Neural cell (in vitro differentiated cells): ENCODE measurements around the gene ABHD13. TPM values are rescaled to one million over a fixed set of nuclear protein-coding genes. Genes with fewer than 3 reads are reported as not detected.

Source experiments
- H2AFZ ChIP-seq: fragments of 200-600, 300-800 bp; sonication (generic), shearing (Covaris generic); 2 replicates; pipeline ENCODE4 v1.6.0; 2014; ENCODE audit warnings: low read depth, mild to moderate bottlenecking, antibody characterized with exemption, low read length, moderate library complexity
- H3F3A ChIP-seq: fragments of 200-600 bp; shearing (Covaris generic); 2 replicates; pipeline ENCODE4 v1.6.1; 2016; ENCODE audit warnings: mild to moderate bottlenecking, moderate library complexity, mixed read lengths, antibody characterized with exemption, low read length; ENCODE audit not compliant: insufficient read depth, poor library complexity, severe bottlenecking
- H3K27ac ChIP-seq: fragments of 200-600, 300-800 bp; sonication (generic), shearing (Covaris generic); 2 replicates; pipeline ENCODE4 v1.5.1; 2014; ENCODE audit warnings: mild to moderate bottlenecking, low read length, moderate library complexity
- H3K27me3 ChIP-seq: fragments of 300-800, 200-600 bp; sonication (generic), shearing (Covaris generic); 2 replicates; pipeline ENCODE4 v1.6.0; 2014; ENCODE audit warnings: mild to moderate bottlenecking, low read depth, low read length, moderate library complexity; ENCODE audit not compliant: insufficient read depth
- H3K36me3 ChIP-seq: fragments of 300-800, 200-600 bp; sonication (generic), shearing (Covaris generic); 2 replicates; pipeline ENCODE4 v1.5.1; 2014; ENCODE audit warnings: mild to moderate bottlenecking, antibody characterized with exemption, low read length, moderate library complexity; ENCODE audit not compliant: insufficient read depth
- H3K4me2 ChIP-seq: fragments of 300-800, 200-600 bp; sonication (generic), shearing (Covaris generic); 2 replicates; pipeline ENCODE4 v1.6.0; 2014; ENCODE audit warnings: mild to moderate bottlenecking, low read length
- H3K4me3 ChIP-seq: fragments of 300-800, 200-600 bp; sonication (generic), shearing (Covaris generic); 2 replicates; pipeline ENCODE4 v1.5.1; 2014; ENCODE audit warnings: mild to moderate bottlenecking, low read length, moderate library complexity
- H3K79me2 ChIP-seq: fragments of 200-600 bp; shearing (Covaris generic); replicated peaks from 2 replicates; pipeline ENCODE4 v1.6.0; 2014; ENCODE audit warnings: mild to moderate bottlenecking, low read length, moderate library complexity; ENCODE audit not compliant: insufficient read depth
- H3K9ac ChIP-seq: fragments of 300-800, 200-600 bp; sonication (generic), shearing (Covaris generic); 2 replicates; pipeline ENCODE4 v1.6.1; 2016; ENCODE audit warnings: mild to moderate bottlenecking, low read length, mixed read lengths
- H3K9me2 ChIP-seq: fragments of 200-600 bp; shearing (Covaris generic); 2 replicates; pipeline ENCODE4 v1.6.1; 2016; ENCODE audit warnings: mild to moderate bottlenecking, low read length, mixed read lengths; ENCODE audit not compliant: insufficient read depth
- H3K9me3 ChIP-seq: fragments of 200-600, 300-800 bp; sonication (generic), shearing (Covaris generic); 2 replicates; pipeline ENCODE4 v1.6.1; 2016; ENCODE audit warnings: mild to moderate bottlenecking, mixed run types, low read length, moderate library complexity, mixed read lengths
- H4K20me1 ChIP-seq: fragments of 200-600 bp; shearing (Covaris generic); 2 replicates; pipeline ENCODE4 v1.6.1; 2016; ENCODE audit warnings: mild to moderate bottlenecking, mixed run types; ENCODE audit not compliant: insufficient read depth
- EP300 ChIP-seq: fragments of 450-650 bp; conservative IDR thresholded peaks from 2 replicates; pipeline ENCODE4 v1.6.1; 2014; ENCODE audit warnings: antibody characterized with exemption, mild to moderate bottlenecking, moderate library complexity; ENCODE audit not compliant: poor library complexity, severe bottlenecking
- EZH2 ChIP-seq: fragments of 200-600, 300-800 bp; shearing (Covaris generic), sonication (generic); IDR thresholded peaks from 2 replicates; pipeline ENCODE4 v1.6.1; 2014; ENCODE audit warnings: antibody characterized with exemption, low read length, borderline replicate concordance, mild to moderate bottlenecking; ENCODE audit not compliant: insufficient read depth, poor library complexity, severe bottlenecking
- MXI1 ChIP-seq: fragments of 450-650 bp; conservative IDR thresholded peaks from 2 replicates; pipeline ENCODE4 v1.6.1; 2014; ENCODE audit warnings: antibody characterized with exemption, mild to moderate bottlenecking; ENCODE audit not compliant: poor library complexity, severe bottlenecking
- POLR2AphosphoS5 ChIP-seq: IDR thresholded peaks from 2 replicates; pipeline ENCODE4 v1.6.1; 2012
- RAD21 ChIP-seq: fragments of 450-650 bp; conservative IDR thresholded peaks from 2 replicates; pipeline ENCODE4 v1.6.1; 2014; ENCODE audit warnings: antibody characterized with exemption, mild to moderate bottlenecking, moderate library complexity
- SMC3 ChIP-seq: fragments of 450-650 bp; conservative IDR thresholded peaks from 2 replicates; pipeline ENCODE4 v1.6.1; 2014; ENCODE audit warnings: antibody characterized with exemption, mild to moderate bottlenecking, moderate library complexity; ENCODE audit not compliant: poor library complexity
- polyA plus RNA-seq: library from polyadenylated mRNA; depleted of rRNA; stranded (reverse); fragments of >200 nt; gene quantifications from 2 replicates; pipeline ENCODE4 v1.2.3, GENCODE V29; 2014
- TF ChIP-seq, protein P1 (sequence below): fragments of 450-650 bp; IDR thresholded peaks from 2 replicates; pipeline ENCODE4 v1.5.1; 2014; ENCODE audit warnings: antibody characterized with exemption, mild to moderate bottlenecking, moderate library complexity; ENCODE audit not compliant: poor library complexity, severe bottlenecking
- TF ChIP-seq, protein P2 (sequence below): IDR thresholded peaks from 2 replicates; pipeline ENCODE4 v1.6.1; 2012; ENCODE audit warnings: borderline replicate concordance

Gene ABHD13
- polyA plus RNA-seq, 1 donor from 2014 or later: 14.4 TPM

DNA sequence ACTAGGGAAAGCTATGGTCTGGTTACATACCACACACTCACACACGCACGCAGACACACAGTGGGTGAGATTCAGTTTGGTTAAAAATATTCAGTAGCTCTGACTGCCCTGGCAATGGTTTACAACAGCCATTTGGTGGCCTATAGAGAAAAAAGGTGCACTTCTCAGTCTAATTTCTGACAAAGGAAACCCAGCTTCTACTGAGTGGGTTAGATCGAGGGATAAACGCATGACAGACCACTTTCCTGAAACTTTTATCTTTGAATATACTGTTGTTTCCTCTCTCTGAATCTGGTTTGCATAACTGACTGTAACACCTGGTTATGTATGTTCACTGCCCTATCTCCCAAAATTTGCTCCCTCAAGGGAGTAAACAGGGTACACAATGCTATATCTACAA, 5.3 kb upstream of the ABHD13 start:
- Histone ChIP-seq H4K20me1 (no peaks in the 10 kb centered on the region), H3K9me2 (no peaks in the 10 kb centered on the region), H3K4me2 (peak overlapping the region; percentile 92), H3F3A (no peaks in the 10 kb centered on the region), H3K36me3 (peaks cover 19% of the 10 kb centered on the region), H3K9ac (no peak overlapping the region), H3K79me2 (peaks cover 23% of the 10 kb centered on the region), H3K27ac (no peak overlapping the region), H2AFZ (no peak overlapping the region), H3K27me3 (no peaks in the 10 kb centered on the region), H3K4me3 (peak overlapping the region; percentile 71), H3K9me3 (no peaks in the 10 kb centered on the region)
- TF ChIP-seq MXI1: no peak
- TF ChIP-seq, protein P1, sequence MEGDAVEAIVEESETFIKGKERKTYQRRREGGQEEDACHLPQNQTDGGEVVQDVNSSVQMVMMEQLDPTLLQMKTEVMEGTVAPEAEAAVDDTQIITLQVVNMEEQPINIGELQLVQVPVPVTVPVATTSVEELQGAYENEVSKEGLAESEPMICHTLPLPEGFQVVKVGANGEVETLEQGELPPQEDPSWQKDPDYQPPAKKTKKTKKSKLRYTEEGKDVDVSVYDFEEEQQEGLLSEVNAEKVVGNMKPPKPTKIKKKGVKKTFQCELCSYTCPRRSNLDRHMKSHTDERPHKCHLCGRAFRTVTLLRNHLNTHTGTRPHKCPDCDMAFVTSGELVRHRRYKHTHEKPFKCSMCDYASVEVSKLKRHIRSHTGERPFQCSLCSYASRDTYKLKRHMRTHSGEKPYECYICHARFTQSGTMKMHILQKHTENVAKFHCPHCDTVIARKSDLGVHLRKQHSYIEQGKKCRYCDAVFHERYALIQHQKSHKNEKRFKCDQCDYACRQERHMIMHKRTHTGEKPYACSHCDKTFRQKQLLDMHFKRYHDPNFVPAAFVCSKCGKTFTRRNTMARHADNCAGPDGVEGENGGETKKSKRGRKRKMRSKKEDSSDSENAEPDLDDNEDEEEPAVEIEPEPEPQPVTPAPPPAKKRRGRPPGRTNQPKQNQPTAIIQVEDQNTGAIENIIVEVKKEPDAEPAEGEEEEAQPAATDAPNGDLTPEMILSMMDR: no peak
- no peak for TF ChIP-seq POLR2AphosphoS5
- no peak for TF ChIP-seq EP300
- TF ChIP-seq EZH2: no peak

DNA sequence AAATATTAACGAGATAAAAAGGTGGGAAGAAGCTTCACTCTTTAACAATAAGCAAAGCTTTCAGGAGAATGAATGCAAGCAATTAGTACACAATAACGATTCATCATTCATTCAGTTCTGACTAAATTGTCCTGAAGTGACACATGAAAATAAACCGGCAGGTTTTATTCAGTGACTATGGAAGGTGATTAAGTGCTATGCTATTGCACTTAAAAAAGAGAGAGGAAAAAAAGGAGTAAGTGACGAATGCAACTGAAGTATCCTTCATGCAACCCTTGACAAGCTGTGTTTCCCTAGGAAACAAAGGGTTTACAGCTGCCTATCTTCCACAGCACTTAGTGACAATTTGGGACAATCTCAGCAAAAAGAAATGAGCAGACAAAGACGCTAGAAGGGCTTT, 4.2 kb upstream of the ABHD13 start:
- H3K9ac ChIP-seq: peak overlapping the region; percentile 86
- H3K27ac ChIP-seq: peak overlapping the region; percentile 92
- H3F3A ChIP-seq: no peaks in the 10 kb centered on the region
- no peaks in the 10 kb centered on the region for H3K27me3 ChIP-seq
- H3K79me2 ChIP-seq: peaks cover 28% of the 10 kb centered on the region
- no peaks in the 10 kb centered on the region for H3K9me3 ChIP-seq
- TF ChIP-seq SMC3: no peak
- peak; percentile 26 for TF ChIP-seq EP300
- H3K36me3 ChIP-seq: peaks cover 12% of the 10 kb centered on the region
- H3K4me2 ChIP-seq: peak overlapping the region; percentile 92
- H3K4me3 ChIP-seq: peak overlapping the region; percentile 71
- no peaks in the 10 kb centered on the region for H4K20me1 ChIP-seq
- H2AFZ ChIP-seq: peak overlapping the region; percentile 36
- H3K9me2 ChIP-seq: no peaks in the 10 kb centered on the region

DNA sequence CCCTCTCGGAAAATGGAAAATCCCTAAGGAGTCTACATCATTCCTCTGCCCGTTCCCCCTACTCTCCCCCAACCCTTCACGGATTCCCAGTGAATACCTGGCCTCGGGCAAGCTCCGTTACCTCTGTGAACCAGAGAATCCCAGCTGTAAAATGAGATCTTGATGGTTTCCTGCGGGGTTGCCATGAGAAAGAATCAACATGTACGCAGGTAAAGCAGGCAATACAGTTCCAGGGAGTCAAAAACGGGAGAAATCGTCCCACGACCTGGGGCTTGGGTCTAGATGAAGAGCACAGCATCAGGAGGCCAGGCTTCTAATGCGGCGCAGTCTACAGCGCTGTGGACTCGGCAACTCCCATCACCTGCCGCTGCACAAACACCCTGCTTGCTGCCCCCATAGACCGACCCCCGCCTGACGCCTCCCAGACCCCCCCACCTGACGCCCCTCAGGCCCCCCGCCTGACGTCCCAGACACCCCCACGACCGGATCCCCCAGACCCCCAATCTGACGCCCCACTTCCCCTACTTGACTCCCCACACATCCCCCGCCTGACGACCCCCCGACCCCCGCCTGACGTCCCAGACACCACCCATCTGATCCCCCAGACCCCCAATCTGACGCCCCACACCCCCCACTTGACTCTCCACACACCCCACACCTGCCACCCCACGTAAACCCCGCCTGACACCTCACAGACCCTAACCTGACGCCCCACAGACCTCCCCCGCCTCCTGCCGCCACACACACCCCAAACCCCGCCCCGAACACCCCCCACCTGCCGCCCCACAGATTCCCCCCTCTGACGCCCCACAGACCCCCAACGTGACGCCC, 3.5 kb upstream of the ABHD13 start:
- no peaks in the 10 kb centered on the region for H3F3A ChIP-seq
- TF ChIP-seq MXI1 (peak; percentile 25), RAD21 (no peak), POLR2AphosphoS5 (peak; percentile 50), SMC3 (peak; percentile 39), EZH2 (no peak)
- TF ChIP-seq, protein P2, sequence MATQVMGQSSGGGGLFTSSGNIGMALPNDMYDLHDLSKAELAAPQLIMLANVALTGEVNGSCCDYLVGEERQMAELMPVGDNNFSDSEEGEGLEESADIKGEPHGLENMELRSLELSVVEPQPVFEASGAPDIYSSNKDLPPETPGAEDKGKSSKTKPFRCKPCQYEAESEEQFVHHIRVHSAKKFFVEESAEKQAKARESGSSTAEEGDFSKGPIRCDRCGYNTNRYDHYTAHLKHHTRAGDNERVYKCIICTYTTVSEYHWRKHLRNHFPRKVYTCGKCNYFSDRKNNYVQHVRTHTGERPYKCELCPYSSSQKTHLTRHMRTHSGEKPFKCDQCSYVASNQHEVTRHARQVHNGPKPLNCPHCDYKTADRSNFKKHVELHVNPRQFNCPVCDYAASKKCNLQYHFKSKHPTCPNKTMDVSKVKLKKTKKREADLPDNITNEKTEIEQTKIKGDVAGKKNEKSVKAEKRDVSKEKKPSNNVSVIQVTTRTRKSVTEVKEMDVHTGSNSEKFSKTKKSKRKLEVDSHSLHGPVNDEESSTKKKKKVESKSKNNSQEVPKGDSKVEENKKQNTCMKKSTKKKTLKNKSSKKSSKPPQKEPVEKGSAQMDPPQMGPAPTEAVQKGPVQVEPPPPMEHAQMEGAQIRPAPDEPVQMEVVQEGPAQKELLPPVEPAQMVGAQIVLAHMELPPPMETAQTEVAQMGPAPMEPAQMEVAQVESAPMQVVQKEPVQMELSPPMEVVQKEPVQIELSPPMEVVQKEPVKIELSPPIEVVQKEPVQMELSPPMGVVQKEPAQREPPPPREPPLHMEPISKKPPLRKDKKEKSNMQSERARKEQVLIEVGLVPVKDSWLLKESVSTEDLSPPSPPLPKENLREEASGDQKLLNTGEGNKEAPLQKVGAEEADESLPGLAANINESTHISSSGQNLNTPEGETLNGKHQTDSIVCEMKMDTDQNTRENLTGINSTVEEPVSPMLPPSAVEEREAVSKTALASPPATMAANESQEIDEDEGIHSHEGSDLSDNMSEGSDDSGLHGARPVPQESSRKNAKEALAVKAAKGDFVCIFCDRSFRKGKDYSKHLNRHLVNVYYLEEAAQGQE: peak; percentile 75
- TF ChIP-seq, protein P1: no peak
- H3K9me2 ChIP-seq: no peaks in the 10 kb centered on the region
- peak overlapping the region; percentile 92 for H3K27ac ChIP-seq
- H3K4me2 ChIP-seq: peak overlapping the region; percentile 92
- peak overlapping the region; percentile 86 for H3K9ac ChIP-seq
- H3K36me3 ChIP-seq: peaks cover 10% of the 10 kb centered on the region
- H3K9me3 ChIP-seq: no peaks in the 10 kb centered on the region
- no peaks in the 10 kb centered on the region for H4K20me1 ChIP-seq
- peak overlapping the region; percentile 71 for H3K4me3 ChIP-seq
- H3K79me2 ChIP-seq: peaks cover 35% of the 10 kb centered on the region
- peak overlapping the region; percentile 36 for H2AFZ ChIP-seq
- no peaks in the 10 kb centered on the region for H3K27me3 ChIP-seq
